ENCODE data around the gene AUNIP. TPM values are rescaled to one million over a fixed set of nuclear protein-coding genes. Genes with fewer than 3 reads are reported as not detected.
"Not testable (repeated sequence)": the region's sequence is repeated elsewhere in the genome, so short reads cannot be mapped to it uniquely, and the experiment has no call there.

Gene AUNIP
- total RNA-seq, 1 donor from 2014 or later, result 5.5 TPM

DNA sequence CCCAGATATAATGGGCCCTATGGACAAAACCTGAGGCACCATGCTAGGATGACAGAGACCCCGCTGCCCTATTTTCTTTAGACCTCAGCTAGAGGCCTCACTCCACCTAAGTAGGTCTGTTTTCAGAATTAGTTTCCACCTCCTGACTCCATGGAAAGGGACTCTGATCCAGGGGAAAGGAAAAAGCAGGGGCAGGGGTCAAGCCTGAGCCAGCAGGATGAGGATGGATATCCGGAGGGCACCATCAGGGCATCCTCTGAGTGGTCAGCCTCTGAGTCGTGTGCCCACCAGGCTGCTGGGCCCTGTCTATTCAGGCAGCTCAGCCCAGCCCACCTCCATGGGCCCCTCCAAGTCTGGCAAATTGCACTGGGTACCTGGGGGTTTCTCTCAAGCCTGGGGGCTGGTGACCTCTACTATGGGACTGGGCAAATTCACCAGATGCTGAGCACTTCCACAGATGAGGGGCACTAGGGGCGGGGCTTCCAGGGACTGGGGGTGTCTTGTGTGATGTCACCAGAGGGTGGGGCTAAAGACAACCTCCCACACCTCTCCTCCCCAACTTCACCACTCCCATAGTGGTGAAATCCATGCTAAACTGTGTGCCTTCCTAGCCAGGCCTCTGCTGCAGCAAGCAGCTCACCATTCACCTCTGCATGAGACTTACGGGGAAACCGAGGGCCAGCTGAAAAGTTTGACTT is 10.8 kb upstream of the AUNIP start:
- intact Hi-C loops (cut with micrococcal nuclease), result no loop called here

DNA sequence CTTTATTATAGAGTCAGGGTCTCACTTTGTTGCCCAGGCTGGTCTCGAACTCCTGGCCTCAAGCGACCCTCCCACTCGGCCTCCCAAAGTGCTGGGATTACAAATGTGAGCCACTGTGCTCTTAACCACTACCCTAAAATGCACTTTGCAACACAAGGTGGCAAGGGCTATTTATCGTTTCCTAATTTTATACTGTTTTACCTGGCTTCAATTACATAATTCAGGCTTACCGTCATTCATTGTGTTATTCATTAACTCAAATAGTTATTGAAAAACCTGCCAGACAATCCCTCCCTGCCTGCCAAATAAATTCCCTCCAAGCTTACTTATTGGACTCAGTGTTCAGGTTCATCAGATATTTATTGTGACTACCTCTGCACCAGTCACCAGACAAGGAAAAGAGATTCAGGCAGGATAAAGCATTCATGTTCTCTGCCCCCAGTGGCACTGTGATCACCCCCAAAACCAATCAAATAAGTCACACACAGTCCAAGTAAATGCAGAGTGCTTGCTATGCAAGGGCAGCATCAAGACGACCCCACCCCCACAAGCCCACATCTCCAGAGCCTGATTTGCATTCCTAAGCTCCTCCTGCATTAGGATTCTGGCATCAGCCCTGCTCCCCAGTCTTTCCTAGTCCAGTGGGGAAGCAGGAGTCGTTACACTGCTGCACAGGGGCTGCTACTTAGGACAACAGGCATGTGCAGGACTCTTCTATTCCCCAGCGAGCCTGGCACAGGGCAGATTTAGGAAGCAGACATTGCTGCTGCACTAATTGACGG is 8.1 kb upstream of the AUNIP start:
- intact Hi-C loops (cut with micrococcal nuclease), result no loop called here

DNA sequence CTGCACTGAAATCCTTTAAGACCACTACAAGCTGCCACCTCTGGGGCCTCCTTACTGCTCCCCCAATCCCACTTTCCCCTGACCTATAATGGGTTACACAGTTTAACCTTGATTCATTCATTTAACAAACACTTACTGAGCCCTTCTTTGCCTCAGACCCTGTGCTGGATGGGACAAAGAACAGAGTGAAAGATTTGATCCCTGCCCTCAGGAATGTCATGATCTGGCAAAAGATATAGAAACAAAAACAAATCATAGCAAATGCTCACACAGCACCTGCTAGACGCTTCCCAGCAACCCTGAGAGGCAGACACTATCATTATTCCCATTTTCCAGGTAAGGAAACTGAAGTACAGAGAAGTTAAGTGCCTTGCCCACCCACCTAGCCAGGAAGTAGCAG is 7.0 kb upstream of the AUNIP start:
- intact Hi-C loops (cut with micrococcal nuclease), result no loop called here

DNA sequence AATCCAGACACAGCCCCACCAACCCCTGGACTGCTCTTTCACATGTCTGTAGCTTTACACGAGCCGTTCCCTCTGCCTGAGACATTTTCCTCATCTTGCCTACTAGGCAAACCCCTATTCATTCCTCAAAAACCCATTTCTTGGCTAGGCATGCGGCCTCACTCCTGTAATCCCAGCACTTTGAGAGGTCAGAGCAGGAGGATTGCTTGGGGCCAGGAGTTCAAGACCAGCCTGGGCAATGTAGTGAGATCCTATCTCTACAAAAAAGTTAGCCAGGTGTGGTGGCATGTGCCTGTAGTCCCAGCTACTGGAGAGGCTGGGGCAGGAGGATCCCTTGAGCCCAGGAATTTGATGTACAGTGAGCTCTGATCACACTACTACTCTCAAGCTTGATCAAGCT is 5.2 kb upstream of the AUNIP start:
- intact Hi-C loops (cut with micrococcal nuclease), result no loop called here

DNA sequence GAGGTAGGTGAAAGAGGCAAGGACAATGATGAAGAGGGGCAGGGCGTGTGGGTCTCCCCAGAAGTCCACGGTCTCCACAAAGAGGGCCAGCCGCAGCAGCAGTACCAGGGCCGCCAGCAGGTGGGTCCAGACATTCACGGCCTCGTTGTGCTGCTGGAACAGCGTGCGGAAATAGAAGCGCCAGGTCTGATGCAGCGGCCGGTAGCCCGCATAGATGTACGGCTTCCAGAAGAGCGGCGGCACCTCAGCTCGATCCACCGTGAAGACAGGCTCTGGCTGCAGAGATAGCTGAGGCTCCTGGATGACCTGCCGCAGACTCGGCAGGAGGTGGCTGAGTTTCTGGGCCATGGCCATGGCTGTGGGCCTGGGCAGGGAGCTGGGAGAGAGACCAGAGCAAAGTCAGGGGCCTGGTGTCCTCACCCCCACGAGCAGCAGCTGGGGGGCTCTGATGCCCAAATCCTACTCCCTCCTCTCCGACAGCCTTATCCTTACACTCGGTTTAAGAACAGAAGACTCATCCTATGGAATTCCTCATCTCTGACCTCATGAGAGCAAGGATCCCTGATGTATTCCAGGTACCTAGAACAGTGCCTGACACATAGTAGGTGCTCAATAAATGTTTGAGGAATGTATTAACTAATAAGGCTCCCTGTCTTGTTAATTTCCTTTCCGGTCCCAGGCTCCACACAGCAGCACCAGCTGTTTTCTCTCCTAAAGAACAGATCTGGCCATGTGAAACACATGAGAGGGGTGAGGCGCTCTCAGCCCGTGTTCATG is 4.4 kb upstream of the AUNIP start:
- intact Hi-C loops (cut with micrococcal nuclease), result no loop called here

DNA sequence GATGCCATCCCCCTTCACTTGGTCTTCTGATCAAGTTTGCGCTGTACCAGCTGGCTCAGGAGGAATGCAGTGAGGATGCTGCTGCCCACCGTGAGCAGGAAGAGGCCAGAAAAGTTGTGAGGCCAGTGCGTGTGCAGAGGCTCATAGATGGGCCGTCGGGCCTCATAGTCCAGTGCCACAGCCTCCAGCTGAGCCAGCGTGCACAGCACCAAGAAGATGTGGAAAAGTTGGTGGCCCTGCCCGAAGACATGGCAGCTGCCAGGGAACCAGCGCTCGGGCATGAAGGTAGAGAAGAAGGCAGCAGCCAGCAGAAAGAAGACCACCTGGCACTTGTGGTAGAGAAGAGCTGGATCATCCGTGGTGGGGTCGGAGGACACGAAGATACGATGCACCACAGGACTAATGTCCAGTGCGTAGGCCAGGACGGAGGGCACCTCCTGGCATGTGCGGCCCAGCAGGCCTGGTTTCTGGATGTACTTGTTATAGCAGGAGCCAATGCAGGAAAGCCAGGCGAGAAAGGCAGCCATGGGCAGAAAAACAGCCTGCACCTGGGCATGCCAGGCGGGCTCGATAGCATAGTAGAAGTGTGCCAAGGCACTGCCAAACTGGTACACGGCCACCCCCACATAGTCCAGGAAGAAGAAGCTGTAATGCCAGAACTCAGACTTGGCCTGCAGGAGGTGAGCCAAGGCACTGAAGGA is 3.7 kb upstream of the AUNIP start:
- intact Hi-C loops (cut with micrococcal nuclease), result no loop called here

DNA sequence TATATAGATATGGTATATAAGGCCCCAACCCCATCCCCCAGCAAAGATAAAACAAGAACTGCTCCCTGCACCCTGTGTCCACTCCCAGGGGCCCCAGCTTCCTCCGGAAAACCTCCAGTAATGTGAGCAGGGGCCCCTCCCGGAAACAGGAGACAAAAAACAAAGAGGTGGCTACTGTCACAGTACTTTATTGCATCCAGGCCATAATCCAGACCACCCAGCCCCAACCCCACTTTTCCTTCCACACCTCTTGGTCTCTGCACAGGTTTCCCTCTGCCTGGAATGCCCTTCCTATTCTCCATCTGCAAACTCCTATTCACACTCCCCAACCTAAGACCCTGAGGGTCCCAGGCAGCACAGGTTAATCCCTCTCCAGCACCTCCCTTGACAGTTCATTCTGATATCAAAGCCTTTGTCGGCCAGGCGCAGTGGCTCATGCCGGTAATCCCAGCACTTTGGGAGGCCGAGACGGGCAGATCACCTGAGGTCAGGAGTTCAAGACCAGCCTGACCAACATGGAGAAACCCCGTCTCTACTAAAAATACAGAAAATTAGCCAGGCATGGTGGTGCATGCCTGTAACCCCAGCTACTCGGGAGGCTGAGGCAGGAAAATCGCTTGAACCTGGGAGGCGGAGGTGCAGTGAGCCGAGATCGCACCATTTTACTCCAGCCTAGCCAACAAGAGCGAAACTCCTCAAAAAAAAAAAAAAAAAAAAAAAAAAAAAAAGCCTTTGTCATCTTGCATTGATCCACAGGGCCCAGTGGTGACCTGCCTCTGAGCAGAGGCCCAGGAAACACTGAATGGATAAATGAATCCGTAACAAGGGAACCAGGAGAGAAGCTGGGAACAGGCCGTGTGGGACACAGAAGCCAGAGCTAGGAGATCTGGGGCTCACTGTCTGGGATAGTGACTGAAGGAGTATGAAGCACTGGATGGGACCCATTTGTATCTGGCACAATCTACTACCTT is 2.3 kb upstream of the AUNIP start:
- intact Hi-C loops (cut with micrococcal nuclease), result no loop called here

DNA sequence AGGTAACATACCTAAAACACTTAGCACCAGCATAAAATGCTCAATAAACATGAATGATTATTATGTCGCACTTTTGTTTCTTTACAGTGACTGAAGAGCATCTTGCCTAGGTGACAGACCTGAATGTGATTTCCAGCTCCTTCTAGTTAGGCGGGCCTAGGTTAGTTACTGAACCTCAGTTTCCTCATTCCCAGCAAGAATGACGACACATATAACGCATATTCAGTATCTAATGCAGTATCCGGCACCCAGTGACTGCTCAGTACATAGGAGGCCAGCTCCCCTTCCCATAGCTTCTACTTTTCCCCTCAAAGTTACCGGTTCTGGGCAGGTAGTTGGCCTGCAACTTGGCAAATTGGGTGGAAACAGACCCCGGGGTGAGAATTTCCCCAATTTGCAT is 763 bp downstream of the AUNIP start:
- intact Hi-C loops (cut with micrococcal nuclease), result loop anchor here (2.0 kb wide), 1 partner anchor 36 kb away; no protein-coding TSS in a partner anchor

DNA sequence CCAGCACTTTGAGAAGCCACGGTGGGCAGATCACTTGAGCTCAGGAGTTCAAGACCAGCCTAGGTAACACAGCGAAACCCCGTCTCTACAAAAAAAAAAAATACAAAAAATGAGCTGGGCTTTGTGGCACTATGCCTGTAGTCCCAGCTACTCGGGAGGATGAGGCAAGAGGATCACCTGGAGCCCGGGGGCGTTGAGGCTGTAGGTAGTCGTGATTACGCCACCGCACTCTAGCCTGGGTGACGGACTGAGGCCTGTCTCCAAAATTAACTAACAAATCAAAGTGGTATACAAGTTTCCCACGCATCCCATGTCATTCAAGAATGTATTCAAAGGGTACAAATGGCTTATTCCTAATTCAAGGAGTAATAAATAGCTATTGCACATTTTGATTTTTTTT is 2.4 kb downstream of the AUNIP start:
- intact Hi-C loops (cut with micrococcal nuclease), result no loop called here

DNA sequence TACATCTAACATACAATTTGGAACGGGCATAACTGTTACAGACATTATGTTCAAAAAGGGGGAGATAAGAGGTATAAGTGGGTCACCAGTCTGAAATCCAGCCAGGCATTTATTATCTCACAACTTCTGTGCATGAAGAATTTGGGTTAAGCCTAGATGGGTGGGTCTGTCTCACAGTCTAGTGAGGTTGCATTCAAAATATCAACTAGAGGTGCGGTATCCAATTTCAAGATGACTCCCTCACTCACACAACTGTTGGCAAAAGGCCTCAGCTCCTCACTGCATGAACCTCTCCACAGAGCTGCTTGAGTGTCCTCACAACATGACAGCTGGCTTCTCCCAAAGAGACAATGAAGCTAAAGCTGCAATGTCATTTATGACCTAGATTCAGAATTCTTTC is 4.7 kb downstream of the AUNIP start:
- intact Hi-C loops (cut with micrococcal nuclease), result no loop called here

DNA sequence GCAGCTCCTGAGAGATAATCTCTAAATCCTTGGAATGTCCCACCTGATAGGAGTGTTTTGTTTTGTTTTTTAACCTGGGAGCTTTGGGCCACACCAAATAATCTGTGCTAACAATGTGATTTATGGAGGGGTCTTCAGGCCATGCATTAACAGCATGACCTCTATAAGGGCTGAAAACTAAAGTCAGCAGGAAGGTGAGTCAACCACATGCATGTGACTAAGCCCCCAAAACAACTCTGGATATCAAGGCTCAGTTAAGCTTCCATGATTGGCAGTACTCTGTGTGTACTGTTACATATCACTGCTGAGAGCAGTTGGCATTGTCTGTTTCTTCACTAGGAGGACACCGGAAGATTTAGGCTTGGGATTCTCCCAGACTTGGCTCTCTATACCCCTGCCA is 10.7 kb downstream of the AUNIP start:
- intact Hi-C loops (cut with micrococcal nuclease), result no loop called here

DNA sequence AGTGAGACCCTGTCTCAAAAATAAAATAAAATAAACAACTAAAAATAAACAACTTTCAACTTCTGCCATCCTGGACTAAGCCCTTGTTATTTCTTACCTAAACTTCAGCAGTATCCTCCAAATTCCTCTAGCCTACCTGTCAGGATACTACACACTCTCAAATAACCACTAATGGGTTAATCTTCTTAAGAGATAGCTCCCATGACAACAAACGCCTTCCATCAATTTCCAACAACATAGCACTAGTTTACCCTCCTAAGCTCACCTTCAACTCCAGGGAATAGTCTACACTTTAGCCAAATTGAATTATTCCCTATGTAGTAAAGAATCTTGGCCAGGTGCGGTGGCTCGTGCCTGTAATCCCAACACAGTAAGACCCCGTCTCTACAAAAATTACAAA is 11.3 kb downstream of the AUNIP start:
- intact Hi-C loops (cut with micrococcal nuclease), result no loop called here

DNA sequence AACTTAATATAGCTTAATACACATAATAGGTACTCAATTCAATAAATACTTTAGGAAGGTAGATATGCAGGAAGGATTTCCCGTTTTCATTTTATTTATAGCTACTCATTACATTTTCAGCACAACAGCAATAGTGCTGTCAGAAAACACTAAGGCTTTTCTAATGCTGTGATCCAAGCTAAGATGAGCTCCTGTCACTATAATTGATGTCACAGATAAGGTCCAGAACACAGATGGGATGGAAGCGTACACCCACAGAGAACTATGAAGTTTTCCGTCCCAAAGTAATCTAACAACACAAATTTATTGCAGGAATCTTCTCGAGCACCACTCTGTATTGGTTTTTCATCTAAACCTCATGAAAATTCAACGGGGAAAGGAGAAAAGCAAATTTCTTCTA is 13.6 kb downstream of the AUNIP start:
- intact Hi-C loops (cut with micrococcal nuclease), result no loop called here

DNA sequence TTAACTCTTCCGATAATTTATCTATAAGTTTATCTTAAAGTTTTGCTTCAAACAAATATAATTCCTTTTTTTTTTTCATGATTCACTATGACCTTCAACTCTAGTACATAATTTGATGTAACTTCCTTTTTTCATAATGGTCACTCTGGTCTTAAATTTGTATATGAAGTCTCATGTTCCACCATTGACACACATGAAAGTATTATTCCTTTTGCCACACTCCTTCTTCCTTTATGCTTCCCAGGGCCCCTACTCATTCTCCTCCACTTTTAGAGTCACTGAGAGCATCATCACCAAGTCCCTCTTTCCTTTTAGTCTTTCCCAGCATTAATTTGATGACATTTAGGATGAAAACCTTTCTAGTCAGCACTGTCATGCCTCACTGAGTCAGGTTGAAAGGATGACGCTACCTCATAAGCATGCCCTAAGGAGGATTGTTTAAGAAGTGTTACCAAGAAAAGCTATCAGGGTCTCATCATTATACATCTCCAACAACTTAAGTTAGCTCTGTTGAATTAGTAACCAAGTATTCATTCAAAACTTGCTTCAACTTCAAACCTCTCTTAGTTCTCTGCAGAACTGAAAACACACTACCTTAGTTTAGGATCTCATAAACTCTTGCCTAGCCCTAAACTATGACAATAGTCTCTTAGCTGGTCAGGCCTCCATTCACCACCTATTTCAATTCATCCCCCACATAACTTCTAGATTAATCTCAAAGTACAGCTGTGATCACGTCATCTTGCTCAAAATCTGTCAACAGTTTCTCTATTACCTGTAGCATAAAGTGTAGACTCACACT is 14.5 kb downstream of the AUNIP start:
- intact Hi-C loops (cut with micrococcal nuclease), result no loop called here

DNA sequence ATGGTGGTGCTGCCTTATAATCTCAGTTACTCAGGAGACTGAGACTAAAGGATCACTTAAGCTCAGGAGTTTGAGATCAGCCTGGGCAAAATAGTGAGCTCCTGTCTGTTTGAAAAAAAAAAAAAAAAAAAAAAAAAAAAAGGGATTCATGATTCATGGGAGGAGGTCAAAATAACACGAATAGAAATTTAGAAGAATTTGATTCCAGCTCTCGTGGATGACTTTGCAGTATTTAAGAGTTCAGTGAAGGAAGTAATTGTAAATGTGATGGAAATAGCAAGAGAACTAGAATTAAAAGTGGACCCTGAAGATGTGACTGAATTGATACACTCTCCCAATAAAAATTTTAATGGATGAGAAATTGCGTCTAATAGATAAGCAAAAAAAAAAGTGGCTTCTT is 15.8 kb downstream of the AUNIP start:
- intact Hi-C loops (cut with micrococcal nuclease), result no loop called here

DNA sequence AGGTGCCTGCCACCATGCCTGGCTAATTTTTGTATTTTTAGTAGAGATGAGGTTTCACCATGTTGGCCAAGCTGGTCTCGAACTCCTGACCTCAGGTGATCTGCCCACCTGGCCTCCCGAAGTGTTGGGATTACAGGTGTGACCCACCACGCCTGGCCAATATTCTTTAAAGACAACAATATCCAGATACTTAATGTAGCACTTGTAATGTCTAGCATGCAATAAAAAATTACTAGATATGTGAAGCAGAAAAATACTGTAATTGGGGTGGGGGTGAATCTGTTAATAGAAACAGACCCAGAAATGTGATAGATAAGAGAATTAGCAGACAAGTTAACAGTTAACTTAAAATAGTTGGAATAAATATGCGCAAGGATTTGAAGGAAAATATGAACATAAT is 19.4 kb downstream of the AUNIP start:
- intact Hi-C loops (cut with micrococcal nuclease), result not testable (repeated sequence)

DNA sequence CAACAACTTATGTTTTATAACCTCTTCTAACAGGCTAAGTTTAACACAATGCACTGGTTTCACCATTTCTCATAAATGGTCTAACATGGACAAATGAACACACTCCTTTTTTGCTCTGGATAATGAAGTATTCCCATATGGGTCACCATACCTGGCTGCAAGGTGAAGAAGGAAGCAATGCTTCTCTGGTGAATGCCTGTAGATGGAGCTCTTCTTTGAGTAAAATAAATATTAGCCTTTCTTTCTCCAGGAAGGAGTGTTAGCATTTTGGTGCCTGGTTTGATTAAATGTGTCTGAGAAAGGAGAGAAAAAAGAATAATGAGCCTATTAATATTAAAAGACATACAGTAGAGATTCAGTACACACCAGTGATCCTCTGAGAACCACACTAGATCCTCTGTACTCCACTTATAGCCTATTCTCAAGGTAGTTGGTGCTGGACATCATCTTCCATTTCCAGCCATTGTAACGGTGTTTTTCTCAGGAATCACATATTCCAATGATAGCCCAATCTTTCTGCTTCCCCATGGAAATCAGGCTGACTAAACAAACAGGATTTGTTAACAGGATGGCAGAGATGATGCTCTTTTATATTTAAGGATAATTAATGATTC is 21.9 kb downstream of the AUNIP start:
- intact Hi-C loops (cut with micrococcal nuclease), result loop anchor here (1.0 kb wide), 1 partner anchor 161 kb away; the partner anchor contains the start of gene PAFAH2

DNA sequence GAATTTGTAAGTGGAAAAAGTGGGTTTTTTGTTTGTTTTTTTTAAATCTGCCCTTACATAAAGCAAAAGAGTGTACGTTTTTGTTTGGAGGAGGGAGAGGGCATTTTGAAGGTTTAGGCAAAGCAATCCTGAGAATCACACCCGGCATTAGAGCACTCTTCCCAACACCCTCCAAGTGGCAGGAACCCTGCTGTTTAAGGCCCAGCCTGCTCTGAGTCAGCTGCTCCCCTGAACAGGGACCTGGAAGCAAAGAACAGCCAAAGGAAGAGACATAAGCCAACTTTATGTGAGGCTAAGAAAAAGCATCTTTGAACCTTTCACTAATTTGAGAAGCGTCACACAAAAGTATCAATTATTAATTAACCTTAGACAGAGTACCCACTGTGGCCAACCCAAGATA is 22.6 kb downstream of the AUNIP start:
- intact Hi-C loops (cut with micrococcal nuclease), result loop anchor here (1.0 kb wide), 1 partner anchor 162 kb away; the partner anchor contains the start of gene PAFAH2

DNA sequence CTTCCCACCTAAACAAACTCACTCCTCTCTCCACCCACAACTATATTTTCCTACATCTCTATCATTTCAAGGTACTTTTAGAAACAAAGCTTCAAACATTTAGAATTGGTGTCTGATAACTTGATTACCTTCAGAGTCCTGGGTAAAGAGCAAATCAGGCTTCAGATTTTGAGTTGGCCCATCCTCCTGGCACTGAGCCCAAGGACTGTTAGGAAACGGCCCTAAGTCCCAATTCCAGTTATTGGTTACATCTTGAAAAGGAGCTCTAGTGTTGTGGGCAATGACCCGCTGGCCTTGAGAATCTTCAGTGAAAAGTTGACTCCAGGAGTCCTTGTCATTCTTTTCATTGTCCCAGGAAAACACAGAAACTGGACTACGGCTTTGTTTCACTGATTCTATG is 24.4 kb downstream of the AUNIP start:
- intact Hi-C loops (cut with micrococcal nuclease), result no loop called here

Measured in T-helper 1 cell treated with Interleukin-12 subunit alpha and Interleukin-12 subunit beta and Interleukin-4 antibody, amounts not matched to agents 30 ng/mL and 1 ng/mL, for 36 hours (primary cell).